Measurements from ENCODE around the gene VSTM4. TPM values are rescaled to one million over a fixed set of nuclear protein-coding genes. Genes with fewer than 3 reads are reported as not detected.

Gene VSTM4
- polyA plus RNA-seq, 1 of the 3 experiments (the other 2 are of a cell fraction): 0.39 TPM

- Histone ChIP-seq H3K9me2 (no peaks in the 10 kb centered on the region), H4K20me1 (ENCODE audit: insufficient read depth) (no peaks in the 10 kb centered on the region), H3K4me2 (no peak overlapping the region), H3K4me3 (ENCODE audit: low read depth in 2 of 2, low read length in 1 of 2) (no peak overlapping the region), H3K27me3 (ENCODE audit: insufficient read depth) (no peaks in the 10 kb centered on the region), H3K79me2 (ENCODE audit: insufficient read depth) (no peaks in the 10 kb centered on the region), H2AFZ (ENCODE audit: low read depth) (no peak overlapping the region), H3K4me1 (ENCODE audit: control insufficient read depth in 1 of 2, insufficient read depth in 2 of 2, low read depth in 1 of 2, low read length in 1 of 2) (peaks cover 0 to 4% of the 10 kb centered on the region in 2 experiments; a peak in 1 of 4 replicates), H3F3A (replicated peaks; ENCODE audit: insufficient read depth) (no peaks in the 10 kb centered on the region), H3K36me3 (replicated peaks in 1 of 2; ENCODE audit: control insufficient read depth in 1 of 2, insufficient read depth in 2 of 2, low read length in 1 of 2) (no peaks in the 10 kb centered on the region), H3K9ac (no peak overlapping the region), H3K27ac (ENCODE audit: low read depth in 2 of 2, low read length in 1 of 2) (no peak overlapping the region), H3K9me3 (no peaks in the 10 kb centered on the region)
- CTCF ChIA-PET: interaction anchor here (1.1 to 1.6 kb wide), 2 partner anchors 95 to 368 kb away, joined by 3 read pairs; no protein-coding TSS in a partner anchor
- 44% methylated on average over 3 of the region's 3 CpGs for WGBS (ENCODE audit: low lambda C conversion rate)
- POLR2A ChIA-PET: no interaction called here
- no peak for DNase-seq
- TF ChIP-seq RFX5 (IDR thresholded peaks at IDR 0.05; ENCODE audit: low read length): no peak
- TF ChIP-seq ELF1 (IDR thresholded peaks at IDR 0.05): no peak
- no peak for TF ChIP-seq ZBTB33 (IDR thresholded peaks at IDR 0.05; ENCODE audit: borderline replicate concordance, low read depth)
- TF ChIP-seq FOXM1 (IDR thresholded peaks at IDR 0.05; ENCODE audit: low read depth): no peak
- TF ChIP-seq TCF12 (IDR thresholded peaks at IDR 0.05): no peak
- no peak for TF ChIP-seq SIN3A (IDR thresholded peaks at IDR 0.05; ENCODE audit: borderline replicate concordance, low read depth, low read length)
- TF ChIP-seq IRF3 (IDR thresholded peaks at IDR 0.05; ENCODE audit: low read depth, low read length): no peak
- no peak for TF ChIP-seq TAF1 (IDR thresholded peaks at IDR 0.05; ENCODE audit: borderline replicate concordance, low read depth, low read length)
- no peak for TF ChIP-seq SMC3 (IDR thresholded peaks at IDR 0.05; ENCODE audit: low read depth, low read length)
- TF ChIP-seq POLR2AphosphoS5 (IDR thresholded peaks at IDR 0.05; ENCODE audit: low read depth, low read length): no peak
- no peak for TF ChIP-seq RXRA (IDR thresholded peaks at IDR 0.05; ENCODE audit: borderline replicate concordance, low read depth)
- no peak for TF ChIP-seq MXI1 (IDR thresholded peaks at IDR 0.05; ENCODE audit: low read depth, low read length)
- TF ChIP-seq GATA2 (CRISPR knock-in tag; IDR thresholded peaks at IDR 0.05): no peak
- no peak for TF ChIP-seq YY1 (IDR thresholded peaks at IDR 0.05; ENCODE audit: low read depth)
- TF ChIP-seq USF1 (IDR thresholded peaks at IDR 0.05; ENCODE audit: borderline replicate concordance, low read depth): no peak
- no peak for TF ChIP-seq JUND (IDR thresholded peaks at IDR 0.05)
- TF ChIP-seq NFIC (IDR thresholded peaks at IDR 0.05; ENCODE audit: borderline replicate concordance): no peak
- TF ChIP-seq EP300 (IDR thresholded peaks at IDR 0.05; ENCODE audit: borderline replicate concordance in 1 of 2, low read depth in 1 of 2, low read length in 1 of 2): no peak
These were observed 90.8 kb downstream of the VSTM4 start for GRCh38 chr10:49024484-49024883.
